Gastroesophageal sphincter (tissue), 4 donors: Measurements from ENCODE around the gene MCC. TPM values are rescaled to one million over a fixed set of nuclear protein-coding genes. Genes with fewer than 3 reads are reported as not detected.

Experiments
- ATAC-seq: fragments of 150-250 bp; one replicate; pipeline ENCODE4 v1.9.1; 2016; ENCODE audit warnings: mild to moderate bottlenecking, moderate library complexity
- H3K27ac ChIP-seq, 4 donors: fragments of 200-600 bp; sonication (generic) in 3 of 4; 1 replicate in 3 of 4; 2 replicates in 1 of 4; pipeline ENCODE4 v1.5.1; 2016 to 2019
- H3K27me3 ChIP-seq: fragments of 200-600 bp; sonication (generic); one replicate; pipeline ENCODE4 v1.5.1; 2019
- H3K36me3 ChIP-seq, 2 donors: fragments of 200-600 bp; sonication (generic); one replicate each; pipeline ENCODE4 v1.5.1; 2019; ENCODE audit warnings: control low read depth in 1 of 2
- H3K4me1 ChIP-seq, 3 donors: fragments of 200-600 bp; sonication (generic); 1 replicate in 2 of 3; 2 replicates in 1 of 3; pipeline ENCODE4 v1.5.1; 2016 to 2019; ENCODE audit warnings: control low read depth in 2 of 3
- H3K4me3 ChIP-seq, 2 donors: fragments of 200-600 bp; sonication (generic); one replicate each; pipeline ENCODE4 v1.5.1; 2019; ENCODE audit warnings: mild to moderate bottlenecking in 1 of 2, moderate library complexity in 1 of 2
- H3K9me3 ChIP-seq, 3 donors: fragments of 200-600 bp; sonication (generic); one replicate each; pipeline ENCODE4 v1.5.1; 2017 to 2019; ENCODE audit warnings: control low read depth in 2 of 3
- CTCF ChIP-seq, 4 experiments: fragments of 200-600 bp in 2 of 4; fragments of 450-650 bp in 2 of 4; sonication (generic) in 1 of 4; IDR thresholded peaks; one replicate each; pipeline ENCODE4 v1.5.1; 2017 to 2019; ENCODE audit warnings: antibody characterized with exemption in 4 of 4, mild to moderate bottlenecking in 2 of 4, moderate library complexity in 2 of 4
- EP300 ChIP-seq: sonication (generic); formaldehyde crosslinking; IDR thresholded peaks from one replicate; pipeline ENCODE4 v1.6.1; 2017; ENCODE audit warnings: antibody characterized with exemption, mild to moderate bottlenecking
- POLR2A ChIP-seq, 2 donors: fragments of 450-650 bp; IDR thresholded peaks; one replicate each; pipeline ENCODE4 v1.6.1; 2017; ENCODE audit warnings: antibody characterized with exemption in 2 of 2, mild to moderate bottlenecking in 2 of 2, moderate library complexity in 1 of 2
- POLR2AphosphoS5 ChIP-seq: sonication (generic); formaldehyde crosslinking; IDR thresholded peaks from one replicate; pipeline ENCODE4 v1.6.1; 2017; ENCODE audit warnings: antibody characterized with exemption
- WGBS, 2 donors: methylation state at CpG; one replicate each; pipeline ENCODE4 v1.1.5; 2018; ENCODE audit warnings: low coverage in 1 of 2; 5-methylcytosine and 5-hydroxymethylcytosine counted together
- total RNA-seq, 4 donors: library from RNA; depleted of rRNA; stranded (reverse); fragments of >200 nt; gene quantifications; one replicate each; pipeline ENCODE4 v1.1.0, GENCODE V29; 2016

The MCC gene
- total RNA-seq, 4 donors from 2014 or later = 20.5 to 28.7 (median 23.5) TPM

GRCh38 chr5:113061846-113062780 lies 426.1 kb downstream of the MCC start:
- WGBS, 2 donors = 63% methylated on average over 5 of the region's 5 CpGs
- H3K27ac ChIP-seq = no peak overlapping the region

DNA sequence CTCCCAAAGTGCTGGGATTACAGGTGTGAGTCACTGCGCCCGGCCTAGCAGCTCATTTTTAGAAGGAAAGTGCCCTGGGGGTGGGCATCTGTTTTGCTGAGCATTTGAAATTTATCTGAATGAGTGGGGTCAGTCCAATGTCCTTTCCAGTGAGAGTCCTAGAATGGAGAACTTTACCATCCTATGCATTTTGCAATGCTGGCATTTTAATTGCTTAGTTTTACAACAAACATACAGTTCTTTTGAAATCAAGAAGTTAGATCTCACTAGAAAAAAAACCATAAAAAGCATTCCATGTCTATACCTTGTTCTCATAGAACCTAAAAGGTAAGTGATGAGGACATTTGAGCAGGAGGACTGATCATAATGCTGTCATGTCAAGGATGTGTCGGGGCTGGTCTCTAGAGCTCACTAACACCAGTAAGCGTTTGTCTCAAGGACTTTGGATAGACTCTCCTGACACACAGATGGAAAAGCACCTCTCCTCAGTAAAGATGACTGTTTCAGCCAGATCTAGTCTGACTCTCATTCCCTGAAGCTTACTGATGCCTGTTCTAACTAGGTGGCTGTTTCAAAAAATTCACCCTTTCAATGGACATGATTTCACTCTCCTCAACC lies 427.7 kb downstream of the MCC start:
- Histone ChIP-seq H3K36me3 (peaks cover 0 to 36% of the 10 kb centered on the region in 2 donors), H3K27me3 (no peaks in the 10 kb centered on the region), H3K27ac (no peak overlapping the region), H3K9me3 (no peaks in the 10 kb centered on the region), H3K4me1 (peaks cover 0 to 17% (median 0%) of the 10 kb centered on the region in 3 donors), H3K4me3 (no peak overlapping the region)
- WGBS, 2 donors = 92 to 100% methylated on average over 2 to 3 of the region's 4 CpGs
- ATAC-seq = no peak
- no peak for TF ChIP-seq CTCF (IDR thresholded peaks at IDR 0.05)
- TF ChIP-seq POLR2AphosphoS5 = no peak
- no peak for TF ChIP-seq POLR2A (IDR thresholded peaks at IDR 0.05)
- TF ChIP-seq EP300 = no peak

More at GRCh38 chr5:113061846-113062780, 426.1 kb downstream of the MCC start:
- no peaks in the 10 kb centered on the region for H3K27me3 ChIP-seq
- H3K36me3 ChIP-seq = peaks cover 0 to 40% of the 10 kb centered on the region in 2 donors
- peaks cover 0 to 17% (median 0%) of the 10 kb centered on the region in 3 donors for H3K4me1 ChIP-seq
- no peaks in the 10 kb centered on the region for H3K9me3 ChIP-seq
- H3K4me3 ChIP-seq = no peak overlapping the region
- ATAC-seq = no peak
- TF ChIP-seq EP300 (no peak), POLR2A (IDR thresholded peaks at IDR 0.05) (no peak), POLR2AphosphoS5 (no peak), CTCF (IDR thresholded peaks at IDR 0.05) (no peak)

- TF ChIP-seq POLR2A (IDR thresholded peaks at IDR 0.05) (no peak), CTCF (IDR thresholded peaks at IDR 0.05) (no peak), POLR2AphosphoS5 (no peak), EP300 (no peak)
- H3K27ac ChIP-seq = peak overlapping the region in 1 of 4 donors; percentile 5
Observed at GRCh38 chr5:113059232-113060040, 428.8 kb downstream of the MCC start.

GRCh38 chr5:113058706-113059226 lies 429.5 kb downstream of the MCC start:
- WGBS, 2 donors = 82% methylated on average over 3 of the region's 6 CpGs; no CpG with 5 or more reads in 1 of the 2 donors
- no peak for ATAC-seq
- peaks cover 0 to 17% (median 0%) of the 10 kb centered on the region in 3 donors for H3K4me1 ChIP-seq
- no peaks in the 10 kb centered on the region for H3K9me3 ChIP-seq
- H3K27ac ChIP-seq = no peak overlapping the region
- H3K27me3 ChIP-seq = no peaks in the 10 kb centered on the region
- no peak for TF ChIP-seq POLR2A (IDR thresholded peaks at IDR 0.05)
- TF ChIP-seq EP300 = no peak
- TF ChIP-seq POLR2AphosphoS5 = no peak
- no peak for TF ChIP-seq CTCF (IDR thresholded peaks at IDR 0.05)
- H3K36me3 ChIP-seq = peaks cover 0 to 37% of the 10 kb centered on the region in 2 donors
- H3K4me3 ChIP-seq = no peak overlapping the region

More at GRCh38 chr5:113059232-113060040, 428.8 kb downstream of the MCC start:
- Histone ChIP-seq H3K36me3 (peaks cover 0 to 39% of the 10 kb centered on the region in 2 donors), H3K4me1 (peaks cover 0 to 17% (median 0%) of the 10 kb centered on the region in 3 donors), H3K4me3 (no peak overlapping the region), H3K27me3 (no peaks in the 10 kb centered on the region), H3K9me3 (no peaks in the 10 kb centered on the region)
- no peak for ATAC-seq
- 43 to 53% methylated on average over 11 to 12 of the region's 19 CpGs for WGBS, 2 donors
